Stimulated activated CD4-positive, alpha-beta T cell treated with anti-CD3 and anti-CD28 coated beads, Interleukin-15, amount 100 ng/mL, for 24 hours (primary cell): ENCODE data around the gene ZNF670.

Experiments used
- DNase-seq: peaks from one replicate; pipeline ENCODE4 v3.0.0-alpha.2; 2020

The ZNF670 gene

DNA sequence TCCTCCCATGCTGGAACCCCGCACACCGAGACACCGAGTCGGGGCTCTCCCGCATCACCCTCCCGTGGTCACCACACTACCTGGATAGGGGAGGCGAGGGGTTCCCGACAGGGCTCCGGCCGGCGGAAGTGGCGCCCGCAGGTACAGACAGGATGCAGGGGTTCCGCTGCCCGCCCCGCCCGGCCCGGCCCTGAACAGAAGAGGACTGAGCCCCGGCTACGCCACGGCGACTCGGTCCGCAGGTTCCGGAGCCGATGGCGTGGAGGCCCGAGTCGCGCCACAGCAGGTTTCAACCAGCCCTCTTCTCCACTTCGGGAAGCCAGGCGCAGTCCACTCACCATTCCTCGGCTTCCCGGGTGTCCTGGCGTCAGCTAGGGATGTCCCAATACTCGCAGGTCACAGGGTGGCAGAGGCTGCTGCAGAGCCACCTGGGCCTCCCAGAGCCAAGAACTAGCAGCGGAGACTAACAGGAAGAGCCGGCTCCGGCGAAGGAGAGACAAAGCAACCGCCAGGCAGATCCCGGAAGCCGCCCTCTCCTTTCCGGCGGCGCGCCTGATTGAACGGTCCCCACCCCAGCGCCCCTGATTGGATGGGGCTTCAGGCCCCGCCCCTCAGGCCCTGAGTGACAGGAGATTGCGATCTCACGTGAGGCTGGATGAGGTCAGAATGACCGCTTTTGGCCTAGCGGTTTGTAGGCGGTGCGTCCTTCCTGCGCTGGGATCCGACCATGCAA is 25.4 kb upstream of the ZNF670 start, which contains the start of gene ZNF669:
ZNF669 (minus strand) TSS at position 498 of the 733 bp plus-strand sequence; CDS start at position 341, 157 bp downstream.
- DNase-seq, result peak; percentile 96

DNA sequence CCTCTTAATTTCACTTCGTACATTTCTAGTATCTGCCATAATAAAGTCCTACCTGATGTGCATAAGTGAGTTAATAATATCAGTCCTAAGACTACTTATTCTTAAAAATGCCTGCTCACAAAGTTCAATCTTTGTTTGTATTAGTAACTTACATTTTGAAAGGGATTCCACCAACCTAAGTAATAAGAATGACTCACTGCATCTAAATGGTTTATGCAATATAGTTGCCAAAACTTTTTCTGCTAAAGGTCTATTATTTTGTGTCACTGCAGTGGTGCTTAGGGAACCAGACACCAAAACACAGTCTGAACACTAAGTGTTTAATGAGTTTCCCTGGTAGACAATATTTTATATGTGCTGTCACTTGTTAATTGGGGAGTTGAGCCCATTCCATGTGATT is 23.8 kb upstream of the ZNF670 start:
- DNase-seq, result no peak

GRCh38 chr1:247100676-247101279 is 22.2 kb upstream of the ZNF670 start:
- no peak for DNase-seq

DNA sequence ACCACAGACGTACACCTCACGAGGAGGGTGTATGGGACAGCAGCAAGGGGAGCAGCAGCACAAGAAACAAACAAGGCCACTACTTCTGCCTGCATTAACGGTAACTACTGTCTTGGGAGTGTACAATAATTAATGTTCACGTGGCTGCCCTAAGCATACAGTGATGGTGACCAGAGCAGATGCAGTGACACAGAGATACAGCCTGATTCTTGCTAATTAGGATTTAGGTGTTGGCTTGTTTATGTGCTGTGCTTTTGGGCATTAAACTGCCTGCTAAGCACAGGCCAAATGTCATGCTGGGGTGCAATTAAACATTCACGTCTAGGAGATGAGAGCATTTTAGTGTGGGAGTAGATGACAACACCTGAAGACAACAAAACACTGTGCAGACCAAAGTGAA is 18.3 kb upstream of the ZNF670 start:
- DNase-seq, result no peak

DNA sequence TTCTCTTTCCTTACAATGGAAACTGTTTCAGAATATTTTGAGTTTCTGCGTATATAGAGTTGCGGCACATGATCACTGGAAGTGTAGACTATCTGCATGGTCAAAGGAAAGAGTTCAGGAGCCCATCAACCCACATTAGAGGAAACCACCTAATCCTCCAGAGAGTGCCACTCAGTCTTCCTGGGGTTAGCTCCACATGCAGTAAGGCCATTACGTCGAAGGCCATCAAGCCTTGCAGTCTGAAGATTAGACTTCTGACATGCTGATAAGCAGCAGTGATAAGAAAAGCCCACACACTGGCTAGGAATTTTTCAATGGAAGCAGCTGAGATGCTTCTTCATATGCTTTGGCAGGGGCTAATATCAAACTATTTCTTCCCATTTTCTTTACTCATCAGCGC is 17.9 kb upstream of the ZNF670 start:
- DNase-seq, result no peak

DNA sequence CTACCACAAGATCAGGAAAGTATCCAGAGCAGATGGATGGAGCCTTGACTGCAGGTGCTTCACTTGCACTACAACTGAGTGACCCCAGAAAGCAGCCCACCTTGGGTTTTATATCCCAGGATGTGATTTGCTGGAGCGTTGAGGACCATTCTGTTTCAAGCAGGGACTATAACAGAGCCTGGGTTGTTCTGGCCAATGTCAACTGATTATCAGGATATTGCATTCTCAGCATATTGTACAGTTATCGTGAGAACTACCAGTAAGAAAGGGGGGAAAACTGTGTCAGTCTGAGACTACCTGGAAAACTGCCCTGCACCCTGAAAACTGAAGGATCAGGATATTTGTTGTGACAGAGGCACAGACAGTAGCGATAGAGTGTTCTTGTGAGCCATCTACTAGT is 17.5 kb upstream of the ZNF670 start:
- DNase-seq, result no peak

DNA sequence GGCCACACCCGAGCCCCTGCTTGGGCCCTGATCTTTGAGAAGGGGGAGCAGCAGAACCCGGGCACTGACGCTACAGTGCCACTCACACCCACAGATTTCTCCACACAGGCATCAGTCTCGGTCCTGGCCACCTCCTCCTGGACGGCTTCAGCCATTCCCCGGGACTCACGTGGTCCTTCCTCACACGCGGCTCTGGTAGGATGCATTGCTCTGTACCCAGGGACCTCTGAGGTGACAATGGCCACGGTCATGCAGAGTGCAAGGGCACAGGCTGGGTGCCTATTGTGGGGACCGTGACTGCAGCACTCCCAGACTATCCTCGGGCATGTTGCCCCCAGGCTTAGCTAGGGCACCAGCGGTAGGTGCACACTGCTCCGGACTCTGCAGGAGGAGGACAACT is 11.8 kb upstream of the ZNF670 start:
- DNase-seq, result no peak

DNA sequence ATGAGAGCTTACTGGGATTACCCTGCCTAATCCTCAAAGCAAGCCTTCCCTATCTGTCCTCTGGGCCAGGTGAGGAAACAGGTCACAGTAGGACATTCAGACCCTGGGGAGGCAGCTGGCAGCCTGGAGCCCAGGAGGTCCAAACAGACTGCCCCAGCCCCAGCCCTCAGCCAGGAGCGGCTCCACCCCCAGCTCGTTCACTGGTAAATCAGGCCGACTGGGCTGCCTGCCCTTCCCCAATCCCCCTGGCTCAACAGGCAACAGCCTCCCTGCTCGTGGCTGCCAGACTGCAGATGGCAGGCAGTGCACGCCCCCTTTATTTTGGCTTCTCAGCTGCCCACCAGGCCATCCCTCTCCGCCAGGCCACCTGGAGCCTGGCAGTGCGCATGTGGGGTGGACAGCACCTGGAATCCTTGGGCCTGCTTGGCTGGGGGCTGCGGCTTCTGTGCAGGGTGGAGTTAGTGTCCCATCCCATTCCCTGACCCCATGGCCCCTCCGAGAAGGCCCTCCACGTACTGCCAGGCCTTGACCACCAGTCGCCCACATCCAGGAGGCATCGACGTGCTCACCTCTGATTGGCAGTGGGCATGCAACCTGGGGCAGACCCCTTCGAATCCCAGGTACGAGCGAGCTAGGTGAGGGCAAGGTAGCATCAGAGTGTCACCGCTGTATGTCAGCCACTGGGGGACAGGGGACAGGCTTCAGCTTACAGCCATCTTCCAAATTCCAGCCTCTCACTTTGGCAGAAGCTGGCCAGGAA is 11.2 kb upstream of the ZNF670 start:
- no peak for DNase-seq

- DNase-seq, result no peak
These were observed 10.4 kb upstream of the ZNF670 start for GRCh38 chr1:247088967-247089366.

- DNase-seq, result no peak
These were observed 8.6 kb upstream of the ZNF670 start for GRCh38 chr1:247087256-247087655.

GRCh38 chr1:247085310-247085709 is 6.7 kb upstream of the ZNF670 start:
- DNase-seq, result no peak

GRCh38 chr1:247084771-247085170 is 6.2 kb upstream of the ZNF670 start:
- no peak for DNase-seq

- peak; percentile 17 for DNase-seq
These were observed 697 bp upstream of the ZNF670 start for GRCh38 chr1:247079141-247079874.

- DNase-seq, result no peak
These were observed 744 bp downstream of the ZNF670 start for GRCh38 chr1:247077876-247078257.

- no peak for DNase-seq
These were observed 1.4 kb downstream of the ZNF670 start for GRCh38 chr1:247077213-247077612.

DNA sequence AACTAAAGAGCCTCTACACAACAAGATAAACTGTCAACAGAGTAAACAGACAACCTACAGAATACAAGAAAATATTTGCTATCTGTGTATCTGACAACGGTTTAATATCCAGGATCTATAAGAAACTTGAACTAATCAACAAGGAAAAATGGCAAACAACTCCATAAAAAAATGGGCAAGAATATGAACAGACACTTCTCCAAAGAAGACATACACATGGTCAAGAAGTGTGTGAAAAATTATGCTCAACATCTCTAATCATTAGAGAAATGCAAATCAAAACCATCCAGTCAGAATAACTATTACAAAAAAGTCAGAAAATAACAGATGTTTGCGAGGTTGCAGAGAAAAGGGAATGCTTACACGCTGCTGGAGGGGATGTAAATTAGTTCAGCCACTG is 8.0 kb downstream of the ZNF670 start:
- no peak for DNase-seq

GRCh38 chr1:247064304-247064703 is 14.3 kb downstream of the ZNF670 start:
- DNase-seq, result no peak

GRCh38 chr1:247060771-247061170 is 17.8 kb downstream of the ZNF670 start:
- DNase-seq, result no peak

DNA sequence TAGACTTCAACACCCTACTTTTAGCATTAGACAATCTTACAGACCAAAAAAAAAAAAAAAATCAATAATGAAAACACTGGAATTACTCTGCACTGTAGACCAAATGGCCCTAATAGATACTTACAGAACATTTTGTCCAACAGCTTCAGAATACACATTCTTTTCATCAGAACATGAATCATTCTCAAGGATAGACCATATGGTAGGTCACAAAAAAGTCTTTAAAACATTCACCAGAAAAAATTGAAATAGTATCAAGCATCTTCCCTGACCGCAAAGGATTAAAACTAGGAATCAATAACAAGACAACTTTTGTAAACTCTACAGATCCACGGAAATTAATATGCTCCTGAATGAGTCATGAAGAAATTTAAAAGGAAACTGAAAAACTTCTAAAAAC is 22.5 kb downstream of the ZNF670 start:
- DNase-seq, result no peak

DNA sequence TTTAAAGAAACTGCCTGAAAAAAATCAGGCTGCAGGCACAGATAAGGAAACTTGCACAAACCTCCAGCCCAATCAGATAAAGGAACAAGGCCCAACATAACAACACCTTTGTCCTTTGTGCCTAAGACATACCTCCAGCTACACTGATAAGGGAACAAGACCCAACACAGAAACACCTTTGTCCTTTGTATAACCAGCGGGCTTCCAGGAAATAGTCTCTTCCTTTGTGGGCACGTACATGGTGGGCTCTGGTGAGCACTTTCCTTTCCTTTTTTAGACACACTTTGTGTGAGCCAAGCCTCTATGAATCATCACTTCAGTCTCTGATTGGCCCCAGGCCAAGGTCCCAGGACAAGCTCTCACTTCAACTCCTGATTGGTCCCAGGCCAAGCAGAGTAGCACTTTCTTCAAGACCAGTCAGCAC is 23.6 kb downstream of the ZNF670 start:
- no peak for DNase-seq

GRCh38 chr1:247047702-247048101 is 30.9 kb downstream of the ZNF670 start:
- DNase-seq, result no peak

DNA sequence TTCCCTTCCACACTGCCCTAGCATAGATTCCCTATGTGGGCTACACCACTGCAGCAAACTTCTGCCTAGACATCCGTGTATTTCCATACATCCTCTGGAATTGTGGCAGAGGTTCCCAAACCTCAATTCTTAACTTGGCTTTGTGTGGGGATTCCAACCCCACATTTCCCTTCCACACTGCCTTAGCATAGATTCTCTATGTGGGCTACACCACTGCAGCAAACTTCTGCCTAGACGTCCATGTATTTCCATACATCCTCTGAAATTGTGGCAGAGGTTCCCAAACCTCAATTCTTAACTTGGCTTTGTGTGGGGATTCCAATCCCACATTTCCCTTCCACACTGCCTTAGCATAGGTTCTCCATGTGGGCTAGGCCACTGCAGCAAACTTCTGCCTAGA is 31.4 kb downstream of the ZNF670 start:
- no peak for DNase-seq

DNA sequence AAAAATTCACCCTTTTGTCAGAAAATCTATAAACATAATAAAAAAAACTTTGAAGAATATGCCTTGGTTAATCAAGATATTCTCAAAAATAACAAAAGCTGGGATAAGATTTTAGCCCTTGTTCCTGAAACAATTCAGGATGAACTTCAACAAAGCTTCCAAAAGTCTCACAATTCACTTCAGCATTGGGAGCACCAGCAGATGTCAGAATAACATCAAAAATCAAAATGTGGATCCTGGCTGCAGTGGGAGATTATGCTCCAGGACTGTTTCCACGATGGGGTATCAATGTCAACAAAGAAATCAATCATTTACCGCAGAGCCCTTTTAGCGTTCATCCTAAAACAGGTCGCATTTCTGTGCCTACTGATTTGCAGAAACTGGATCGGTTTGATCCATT is 35.2 kb downstream of the ZNF670 start:
- no peak for DNase-seq
